ENCODE results near the gene SUN5.
A peak's percentile ranks its signal among the peaks of the same experiment; 100 is the strongest.

The SUN5 gene

DNA sequence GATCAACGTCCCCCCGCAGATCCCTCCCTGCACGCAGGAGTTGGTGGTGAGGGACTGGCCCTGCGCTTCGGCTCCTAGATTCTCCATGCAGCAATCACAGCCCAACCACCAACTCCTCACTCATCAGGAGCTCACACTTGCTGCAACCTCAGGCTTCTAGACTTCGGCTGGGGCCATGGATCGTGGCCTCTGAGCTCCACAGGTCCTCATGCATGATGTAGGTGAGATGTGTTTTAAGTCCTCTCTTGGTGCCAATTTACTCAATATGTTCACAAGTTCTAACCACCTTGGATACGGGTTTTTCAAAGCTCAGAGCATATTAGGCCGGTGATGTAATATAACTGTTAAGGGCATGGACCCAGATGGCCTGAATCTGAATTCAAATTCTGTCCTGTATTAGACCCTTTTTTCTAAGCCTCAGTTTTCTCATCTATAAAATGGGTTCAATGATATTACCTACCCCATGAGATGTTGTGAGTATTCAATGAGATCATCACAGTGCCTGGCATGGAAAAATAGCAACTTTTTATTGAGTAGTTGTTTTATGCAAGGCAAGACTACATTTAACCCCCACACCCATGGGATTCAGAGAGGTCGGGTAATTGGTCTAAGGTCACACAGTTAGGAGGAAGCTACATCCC lies 31.0 kb downstream of the SUN5 start:
- Mint-ChIP-seq H3K27me3 (ENCODE audit: low read depth) (no peaks in the 10 kb centered on the region), H3K4me3 (peak overlapping the region; percentile 36), H3K9me3 (peaks cover 12% of the 10 kb centered on the region), H3K27ac (no peak overlapping the region), H3K4me1 (ENCODE audit: low read depth) (peaks cover 17% of the 10 kb centered on the region), H3K36me3 (ENCODE audit: low read depth) (peaks cover 7% of the 10 kb centered on the region)

DNA sequence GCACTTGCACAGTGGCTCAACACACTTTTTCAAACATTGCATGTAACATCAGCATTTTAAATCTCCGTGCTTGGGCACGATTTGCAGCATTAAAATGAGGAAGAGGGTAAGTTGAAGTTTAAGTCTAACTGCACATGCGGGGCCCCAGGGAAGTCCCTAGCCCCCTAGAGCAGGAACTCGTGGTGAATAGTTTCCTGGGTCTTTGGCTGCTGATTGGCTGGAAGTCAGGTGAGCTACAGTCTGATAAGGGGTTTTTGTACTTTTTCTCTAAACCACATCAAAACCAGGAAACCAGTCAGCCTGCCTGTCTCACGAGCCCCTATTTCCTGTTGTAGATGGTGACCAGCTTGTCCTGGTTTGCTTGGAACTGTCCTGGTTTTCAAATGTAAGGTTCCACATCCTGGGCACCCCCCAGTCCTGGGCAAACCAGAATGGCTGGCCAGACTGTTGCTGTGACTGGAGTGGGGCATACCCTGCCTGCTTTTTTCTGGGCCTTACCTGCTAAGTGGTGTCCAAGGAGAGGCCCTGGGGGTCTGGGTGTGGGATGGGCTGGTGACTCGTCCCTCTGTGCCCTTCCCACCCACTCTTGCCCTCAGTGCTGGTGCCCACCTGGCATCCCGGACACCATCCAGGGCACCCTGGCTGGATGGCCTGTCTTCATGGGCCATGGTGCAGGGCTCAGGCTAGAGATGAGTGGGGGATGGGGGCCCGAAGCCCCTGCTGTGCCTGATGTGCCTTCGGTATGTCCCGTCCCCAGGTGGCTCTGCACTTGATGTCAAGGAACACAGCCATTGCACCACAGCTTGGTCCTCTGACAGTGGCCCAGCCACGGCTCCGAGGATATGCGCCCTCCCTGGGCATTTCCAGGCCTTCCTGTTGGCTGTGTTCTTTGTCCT lies 31.8 kb downstream of the SUN5 start:
- Mint-ChIP-seq H3K27me3 (ENCODE audit: low read depth) (no peaks in the 10 kb centered on the region), H3K36me3 (ENCODE audit: low read depth) (peaks cover 7% of the 10 kb centered on the region), H3K9me3 (peaks cover 12% of the 10 kb centered on the region), H3K4me1 (ENCODE audit: low read depth) (peaks cover 24% of the 10 kb centered on the region), H3K4me3 (peak overlapping the region; percentile 36), H3K27ac (no peak overlapping the region)

DNA sequence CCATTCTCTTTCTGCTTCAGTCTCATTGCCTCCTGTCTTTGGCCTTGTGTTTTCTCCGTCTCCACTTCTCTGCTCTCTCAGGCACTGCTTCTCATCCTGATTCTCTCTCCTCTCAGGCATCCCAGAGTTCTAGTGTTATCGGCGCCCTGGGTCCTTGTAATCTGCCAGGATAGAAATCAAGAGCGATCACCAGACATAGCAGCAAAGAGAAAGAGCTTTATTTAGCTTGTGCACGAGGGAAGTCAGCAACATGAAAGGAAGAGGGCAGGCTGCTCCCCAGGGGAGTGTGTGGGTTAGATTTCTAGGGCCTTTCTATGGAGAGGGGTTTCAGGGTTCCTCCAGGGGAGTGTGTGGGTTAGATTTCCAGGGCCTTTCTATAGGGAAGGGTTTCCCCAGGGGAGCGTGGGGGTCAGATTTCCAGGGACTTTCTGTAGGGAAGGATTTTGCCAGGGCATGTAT lies 32.5 kb downstream of the SUN5 start:
- peaks cover 4% of the 10 kb centered on the region for H3K36me3 Mint-ChIP-seq (ENCODE audit: low read depth)
- peaks cover 30% of the 10 kb centered on the region for H3K4me1 Mint-ChIP-seq (ENCODE audit: low read depth)
- H3K4me3 Mint-ChIP-seq, result no peak overlapping the region
- no peaks in the 10 kb centered on the region for H3K27me3 Mint-ChIP-seq (ENCODE audit: low read depth)
- peaks cover 6% of the 10 kb centered on the region for H3K9me3 Mint-ChIP-seq
- no peak overlapping the region for H3K27ac Mint-ChIP-seq

DNA sequence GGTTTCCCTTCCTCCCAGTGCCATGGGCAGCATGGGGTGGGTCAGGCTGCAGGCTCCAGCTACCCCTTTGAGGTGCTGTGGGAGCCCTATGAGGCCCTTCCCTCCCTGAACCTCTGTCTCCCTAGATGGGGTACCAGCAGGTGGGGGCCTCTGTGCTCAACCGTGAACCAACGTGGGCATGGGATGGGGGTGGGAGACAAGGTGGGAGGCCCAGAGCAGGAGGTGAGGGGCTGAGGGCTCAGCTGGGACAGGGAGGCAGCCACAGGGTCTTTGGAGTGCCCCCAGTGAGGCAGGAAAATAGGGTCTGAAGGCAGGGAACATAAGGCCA lies 33.3 kb downstream of the SUN5 start:
- Mint-ChIP-seq H3K4me1 (ENCODE audit: low read depth) (peaks cover 33% of the 10 kb centered on the region), H3K4me3 (no peak overlapping the region)

DNA sequence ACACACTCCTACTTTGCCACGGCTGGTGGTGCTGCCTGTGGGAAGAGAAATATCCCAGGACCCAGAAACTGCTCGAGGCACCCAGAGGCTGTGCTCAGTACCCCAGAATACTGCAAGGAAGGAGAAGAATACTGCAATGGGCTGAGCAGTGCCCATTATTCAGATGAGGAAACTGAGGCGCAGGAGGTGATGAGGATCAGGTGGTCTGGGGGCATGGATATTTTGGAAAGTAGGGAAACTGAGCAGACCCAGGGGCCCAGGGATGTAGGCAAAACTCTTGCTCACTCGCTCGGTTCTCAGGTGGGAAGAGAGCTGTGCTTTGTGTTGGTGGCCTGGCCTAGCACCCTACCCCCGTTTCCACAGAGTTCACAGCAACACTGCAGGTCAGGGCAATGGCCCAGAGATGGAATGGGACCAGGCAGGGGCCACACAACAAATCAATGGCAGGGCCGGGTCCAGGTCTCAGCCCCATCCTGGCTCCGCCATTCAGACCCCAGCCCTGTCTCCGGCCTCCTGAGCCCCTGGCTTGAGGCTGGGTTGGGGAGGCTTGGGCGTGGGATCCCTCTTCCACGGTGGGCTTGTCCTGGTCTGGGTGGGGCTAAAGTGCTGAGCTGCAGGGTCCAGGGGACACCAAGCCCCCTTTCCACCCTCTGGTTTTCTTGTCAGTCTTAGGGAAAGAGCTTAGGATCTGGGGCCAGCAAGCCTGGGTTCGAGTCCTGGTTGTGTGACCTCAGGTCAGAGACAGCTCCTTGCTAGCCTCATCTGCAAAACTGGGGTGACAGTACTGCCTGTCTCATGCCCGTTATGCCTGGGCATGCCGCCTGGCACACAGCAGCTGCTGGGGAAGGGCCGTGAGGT lies 33.9 kb downstream of the SUN5 start:
- Mint-ChIP-seq H3K4me3 (no peak overlapping the region), H3K27me3 (ENCODE audit: low read depth) (no peaks in the 10 kb centered on the region), H3K36me3 (ENCODE audit: low read depth) (no peaks in the 10 kb centered on the region), H3K4me1 (ENCODE audit: low read depth) (peaks cover 38% of the 10 kb centered on the region), H3K9me3 (no peaks in the 10 kb centered on the region), H3K27ac (peak overlapping the region; percentile 72)

More for the DNA sequence above, 33.3 kb downstream of the SUN5 start:
- no peak overlapping the region for H3K27ac Mint-ChIP-seq
- H3K9me3 Mint-ChIP-seq, result no peaks in the 10 kb centered on the region
- H3K36me3 Mint-ChIP-seq (ENCODE audit: low read depth), result no peaks in the 10 kb centered on the region
- no peaks in the 10 kb centered on the region for H3K27me3 Mint-ChIP-seq (ENCODE audit: low read depth)

DNA sequence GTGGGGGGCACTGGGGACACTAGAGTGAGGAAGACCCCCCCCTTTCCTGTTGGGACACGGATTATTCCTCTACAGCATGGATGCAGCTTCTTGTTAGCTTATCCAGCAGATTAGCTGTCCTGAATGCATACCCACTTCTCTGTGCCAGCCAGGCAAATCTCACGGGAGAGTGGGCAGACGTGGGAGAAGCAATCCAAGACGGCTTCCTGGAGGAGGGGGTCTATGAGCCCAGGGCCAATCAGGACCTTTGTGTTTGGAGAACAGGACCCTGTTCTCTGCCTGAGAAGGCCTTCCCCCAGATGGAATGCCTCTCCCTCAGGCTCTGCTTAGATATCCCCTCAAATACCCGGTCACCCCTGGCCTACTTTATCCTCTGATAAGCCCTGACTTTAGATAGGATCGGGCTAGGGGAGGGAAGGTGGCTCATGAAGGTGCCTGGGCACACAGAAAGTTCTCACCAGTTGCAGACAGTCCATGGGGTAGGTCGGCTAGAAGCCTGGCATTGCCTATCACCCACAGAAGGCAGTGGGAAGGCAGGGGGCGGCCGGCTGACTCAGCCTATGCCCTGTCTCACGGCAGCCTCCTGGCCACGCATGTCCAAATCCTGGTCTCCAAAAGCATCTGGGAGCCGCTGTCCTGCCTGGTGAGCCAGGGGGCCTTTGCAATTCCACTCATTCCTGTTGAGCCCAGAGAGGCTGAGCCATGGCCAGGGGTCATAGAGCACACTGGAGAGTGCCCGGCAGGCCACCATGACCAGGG lies 34.7 kb downstream of the SUN5 start:
- peak overlapping the region; percentile 72 for H3K27ac Mint-ChIP-seq
- peaks cover 38% of the 10 kb centered on the region for H3K4me1 Mint-ChIP-seq (ENCODE audit: low read depth)
- H3K4me3 Mint-ChIP-seq, result no peak overlapping the region
- no peaks in the 10 kb centered on the region for H3K9me3 Mint-ChIP-seq
- H3K36me3 Mint-ChIP-seq (ENCODE audit: low read depth), result no peaks in the 10 kb centered on the region
- H3K27me3 Mint-ChIP-seq (ENCODE audit: low read depth), result no peaks in the 10 kb centered on the region

DNA sequence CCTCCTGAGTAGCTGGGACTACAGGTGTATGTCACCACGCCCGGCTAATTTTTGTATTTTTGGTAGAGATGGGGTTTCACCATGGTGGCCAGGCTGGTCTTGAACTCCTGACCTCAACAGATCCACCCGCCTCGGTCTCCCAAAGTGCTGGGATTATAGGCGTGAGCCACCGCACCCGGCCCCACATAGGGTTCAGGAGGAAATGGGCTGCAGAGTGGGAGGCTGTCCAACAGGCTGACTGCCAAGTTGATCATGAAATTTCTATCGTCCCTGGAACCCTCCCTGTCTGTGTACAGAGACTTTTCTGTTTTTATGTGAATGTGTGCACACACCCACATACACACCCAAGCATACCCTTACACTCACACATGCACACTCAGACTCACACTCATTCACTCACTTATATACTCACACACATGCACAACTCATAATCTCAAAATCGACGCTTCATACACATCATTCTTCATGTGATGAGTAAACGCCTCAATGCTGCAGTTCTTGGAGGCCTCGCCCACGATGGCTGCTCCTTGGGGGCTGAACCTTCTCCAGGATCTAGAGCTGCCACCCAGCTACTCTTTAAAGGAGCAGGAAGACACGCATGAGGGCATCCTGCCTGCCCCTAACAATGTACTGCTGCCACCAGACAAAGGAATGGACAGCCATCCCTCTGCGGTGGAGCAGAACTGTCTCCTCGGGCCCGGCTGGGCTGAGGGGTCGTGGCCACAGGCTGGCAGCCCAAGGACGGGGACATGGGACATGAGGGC lies 35.6 kb downstream of the SUN5 start:
- H3K27me3 Mint-ChIP-seq (ENCODE audit: low read depth), result no peaks in the 10 kb centered on the region
- no peak overlapping the region for H3K4me3 Mint-ChIP-seq
- H3K27ac Mint-ChIP-seq, result peak overlapping the region; percentile 92
- peaks cover 38% of the 10 kb centered on the region for H3K4me1 Mint-ChIP-seq (ENCODE audit: low read depth)
- H3K36me3 Mint-ChIP-seq (ENCODE audit: low read depth), result no peaks in the 10 kb centered on the region
- no peaks in the 10 kb centered on the region for H3K9me3 Mint-ChIP-seq

DNA sequence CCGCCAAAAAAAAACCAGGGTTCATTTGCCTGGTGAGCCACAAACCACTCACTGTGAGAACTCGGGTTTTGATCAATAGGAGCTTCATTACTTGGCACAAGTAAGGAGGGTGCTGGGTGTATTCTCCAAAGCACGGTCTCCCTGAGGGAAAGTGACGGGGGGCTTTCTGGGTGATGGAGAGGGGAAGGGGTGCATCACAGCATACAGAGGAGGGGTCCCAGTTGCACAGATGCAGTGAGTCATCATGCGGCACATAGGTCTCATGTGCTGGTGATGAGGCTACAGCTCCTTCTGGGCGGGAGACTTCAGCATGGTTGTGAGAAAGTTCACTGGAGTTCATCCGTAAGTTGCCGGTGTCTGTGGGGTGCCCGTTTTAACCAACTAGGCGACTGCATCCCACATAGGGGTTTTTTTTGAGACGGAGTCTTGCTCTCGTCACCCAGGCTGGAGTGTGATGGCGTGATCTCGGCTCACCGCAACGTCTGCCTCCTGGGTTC lies 36.2 kb downstream of the SUN5 start:
- no peaks in the 10 kb centered on the region for H3K36me3 Mint-ChIP-seq (ENCODE audit: low read depth)
- peak overlapping the region; percentile 92 for H3K27ac Mint-ChIP-seq
- peak overlapping the region; percentile 51 for H3K4me3 Mint-ChIP-seq
- H3K4me1 Mint-ChIP-seq (ENCODE audit: low read depth), result peaks cover 38% of the 10 kb centered on the region
- no peaks in the 10 kb centered on the region for H3K27me3 Mint-ChIP-seq (ENCODE audit: low read depth)
- H3K9me3 Mint-ChIP-seq, result no peaks in the 10 kb centered on the region

DNA sequence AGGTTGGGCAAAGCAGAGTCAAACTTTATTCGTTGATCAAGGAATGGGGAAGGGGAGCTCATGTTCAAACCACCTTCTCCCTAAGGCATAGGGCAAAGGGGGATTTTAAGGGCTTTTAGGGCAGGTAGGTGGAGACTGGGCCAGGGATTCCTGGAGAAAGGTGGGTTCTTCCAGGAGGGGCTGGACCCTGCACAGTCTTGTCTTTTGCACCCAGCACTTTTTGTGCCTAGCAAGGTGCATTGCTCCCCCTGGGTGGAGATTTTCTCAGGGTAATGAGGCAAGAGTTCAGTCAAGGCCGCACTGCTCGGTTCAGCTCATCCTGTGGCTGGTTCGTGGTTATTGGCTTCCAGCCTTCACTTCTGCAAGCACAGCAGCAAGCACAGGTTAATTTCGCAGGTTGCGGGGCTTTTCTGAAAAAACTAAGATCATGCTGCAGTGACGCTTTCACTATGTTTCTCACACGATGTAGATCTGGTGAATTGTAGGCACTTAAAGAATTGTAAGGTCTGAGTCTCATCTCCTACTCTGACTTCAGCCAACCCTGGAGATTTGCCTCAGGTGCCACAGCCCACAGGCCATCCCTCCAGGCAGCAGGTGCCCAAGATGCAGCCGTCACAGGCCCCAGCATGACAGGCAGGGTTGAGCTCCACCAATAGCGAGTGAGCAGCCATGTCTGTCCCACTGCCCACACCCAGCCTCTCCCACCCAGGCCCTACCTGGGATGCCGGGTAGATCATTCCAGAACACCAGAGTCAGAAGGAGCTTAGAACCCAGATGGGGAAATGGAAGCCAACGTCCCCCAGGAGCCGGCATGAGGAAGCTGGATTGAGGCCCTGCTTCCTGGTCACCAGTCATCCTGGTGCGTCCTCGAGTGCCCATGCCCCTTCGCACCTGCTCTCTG lies 37.1 kb downstream of the SUN5 start:
- Mint-ChIP-seq H3K4me3 (peak overlapping the region; percentile 51), H3K27ac (peak overlapping the region; percentile 92), H3K36me3 (ENCODE audit: low read depth) (no peaks in the 10 kb centered on the region), H3K4me1 (ENCODE audit: low read depth) (peaks cover 38% of the 10 kb centered on the region), H3K9me3 (no peaks in the 10 kb centered on the region), H3K27me3 (ENCODE audit: low read depth) (no peaks in the 10 kb centered on the region)

DNA sequence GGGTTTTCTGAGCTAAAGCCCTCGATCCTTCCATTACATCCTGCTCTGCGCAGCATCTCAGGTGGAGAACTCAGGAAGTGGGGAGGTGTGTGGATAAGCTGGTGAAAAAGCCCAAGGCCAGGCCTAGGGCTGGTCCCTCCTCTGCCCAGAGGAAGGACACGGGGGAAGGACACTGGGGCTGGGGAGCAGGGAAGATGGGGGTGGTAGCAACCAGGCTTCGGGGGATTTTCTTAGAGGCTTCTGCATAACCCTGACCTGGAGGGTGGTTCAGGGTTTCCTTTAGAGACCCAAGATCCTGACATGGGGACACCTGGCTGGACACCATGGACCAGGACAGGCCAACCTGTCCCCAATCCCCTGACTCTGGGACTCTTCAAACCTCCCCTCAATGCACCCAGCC lies 37.9 kb downstream of the SUN5 start:
- Mint-ChIP-seq H3K27ac (peak overlapping the region; percentile 92), H3K4me1 (ENCODE audit: low read depth) (peaks cover 38% of the 10 kb centered on the region), H3K36me3 (ENCODE audit: low read depth) (no peaks in the 10 kb centered on the region), H3K4me3 (no peak overlapping the region), H3K27me3 (ENCODE audit: low read depth) (no peaks in the 10 kb centered on the region), H3K9me3 (no peaks in the 10 kb centered on the region)

DNA sequence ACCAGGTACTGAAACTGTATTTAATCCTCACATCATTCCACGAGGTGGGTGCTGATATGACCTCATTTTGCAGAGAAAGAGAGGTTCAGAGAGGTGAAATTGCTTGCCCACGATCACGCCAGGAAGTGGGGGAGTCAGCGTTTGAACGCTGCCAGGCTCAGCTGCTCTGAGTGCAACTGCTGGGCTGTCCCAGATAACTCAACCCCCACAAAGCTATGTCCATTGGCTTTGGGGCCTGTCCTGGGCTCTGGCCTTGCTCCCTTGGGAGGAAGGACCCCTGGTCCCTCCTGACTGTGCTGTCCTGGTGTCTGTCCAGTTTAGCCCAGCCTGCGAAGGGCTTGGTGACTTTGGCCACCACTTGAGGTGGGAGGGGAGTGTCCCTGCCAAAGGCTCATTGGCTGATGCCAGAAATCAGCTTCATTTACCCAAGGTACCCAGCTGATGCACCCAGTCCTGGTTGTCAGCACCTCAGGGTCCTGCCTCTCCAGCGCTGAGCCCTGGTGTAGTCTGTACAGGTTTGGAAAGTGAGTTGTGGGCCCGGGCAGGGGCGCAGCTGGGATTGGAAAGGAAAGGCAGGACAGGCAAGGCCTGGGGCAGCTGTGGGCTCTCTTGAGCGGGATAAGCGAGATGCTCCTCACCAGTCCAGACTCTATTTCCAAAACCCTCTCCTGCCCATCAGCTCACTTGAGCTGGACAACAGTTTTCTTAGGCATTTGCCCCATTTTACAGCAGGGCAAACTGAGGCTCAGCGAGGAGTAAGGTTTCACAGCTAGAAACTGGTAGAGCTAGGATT lies 38.5 kb downstream of the SUN5 start:
- Mint-ChIP-seq H3K27ac (peak overlapping the region; percentile 15), H3K4me1 (ENCODE audit: low read depth) (peaks cover 38% of the 10 kb centered on the region), H3K36me3 (ENCODE audit: low read depth) (no peaks in the 10 kb centered on the region)

DNA sequence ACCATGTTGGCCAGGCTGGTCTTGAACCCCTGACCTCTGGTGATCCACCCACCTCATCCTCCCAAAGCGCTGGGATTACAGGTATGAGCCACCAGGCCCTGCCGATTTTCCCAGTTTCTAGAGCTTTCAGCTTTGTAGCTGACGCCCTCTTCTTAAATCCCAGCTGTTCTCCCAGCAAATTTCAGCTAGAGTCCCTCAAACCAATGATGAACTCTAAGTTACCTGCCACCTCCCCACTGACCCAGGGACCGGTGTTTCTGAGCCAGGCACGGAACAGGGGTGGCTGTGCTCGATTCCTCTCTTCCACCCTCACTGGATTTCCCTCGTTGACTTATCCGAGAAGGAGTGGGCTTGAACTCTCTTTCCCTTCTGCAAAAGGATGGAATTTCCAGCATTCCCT lies 39.1 kb downstream of the SUN5 start:
- H3K4me3 Mint-ChIP-seq, result no peak overlapping the region

More for the DNA sequence above, 38.5 kb downstream of the SUN5 start:
- H3K4me3 Mint-ChIP-seq, result no peak overlapping the region
- H3K27me3 Mint-ChIP-seq (ENCODE audit: low read depth), result no peaks in the 10 kb centered on the region
- H3K9me3 Mint-ChIP-seq, result no peaks in the 10 kb centered on the region

More for the DNA sequence above, 39.1 kb downstream of the SUN5 start:
- Mint-ChIP-seq H3K9me3 (no peaks in the 10 kb centered on the region), H3K36me3 (ENCODE audit: low read depth) (no peaks in the 10 kb centered on the region), H3K27me3 (ENCODE audit: low read depth) (no peaks in the 10 kb centered on the region), H3K4me1 (ENCODE audit: low read depth) (peaks cover 36% of the 10 kb centered on the region), H3K27ac (peak overlapping the region; percentile 15)

All from T-helper 1 cell treated with Interleukin-12 subunit alpha and Interleukin-12 subunit beta and Interleukin-4 antibody, amounts not matched to agents 30 μg/mL and 1 μg/mL, for 36 hours (primary cell).